Measurements from ENCODE around the gene HOXC10. TPM values are rescaled to one million over a fixed set of nuclear protein-coding genes. Genes with fewer than 3 reads are reported as not detected.

HOXC10 gene
- total and polyA plus RNA-seq, 10 of the 15 experiments (the other 5 are each of a cell fraction or from before 2014, with no cell fraction given) = 0.59 TPM; not detected in 9

- TF ChIP-seq MEF2A (IDR thresholded peaks at IDR 0.05; ENCODE audit: insufficient read depth, low read depth, low read length) = 0 out of 2 replicates have a peak, but pooled peaks have one; percentile 29
- TF ChIP-seq NRF1 (conservative IDR thresholded peaks at IDR 0.05; ENCODE audit: low read depth, low read length) = no peak
- TF ChIP-seq MYB (IDR thresholded peaks at IDR 0.05; ENCODE audit: borderline replicate concordance, low read depth, low read length) = no peak
- peak; percentile 76 for TF ChIP-seq MLLT1 (IDR thresholded peaks at IDR 0.05)
- TF ChIP-seq E2F8 (IDR thresholded peaks at IDR 0.05; ENCODE audit: low read depth, partially characterized antibody) = peak; percentile 56
- TF ChIP-seq KDM1A (IDR thresholded peaks at IDR 0.05; ENCODE audit: borderline replicate concordance) = no peak
- no peak for TF ChIP-seq KAT2A (conservative IDR thresholded peaks at IDR 0.05; ENCODE audit: control insufficient read depth, low read depth, low read length)
- TF ChIP-seq CREM (IDR thresholded peaks at IDR 0.05; ENCODE audit: low read depth) = no peak
- peak; percentile 39; the same call in 1 of the 2 replicates for TF ChIP-seq ATF7 (IDR thresholded peaks at IDR 0.05; ENCODE audit: low read depth)
- TF ChIP-seq TAF1 (IDR thresholded peaks at IDR 0.05; ENCODE audit: borderline replicate concordance, low read depth, low read length) = no peak
- TF ChIP-seq CBFB (IDR thresholded peaks at IDR 0.05; ENCODE audit: low read depth) = no peak
- 0 out of 2 replicates have a peak, but pooled peaks have one; percentile 51 for TF ChIP-seq RB1 (IDR thresholded peaks at IDR 0.05; ENCODE audit: borderline replicate concordance)
- TF ChIP-seq TARDBP (IDR thresholded peaks at IDR 0.05; ENCODE audit: borderline replicate concordance) = 0 out of 2 replicates have a peak, but pooled peaks have one; percentile 36
- peak; percentile 64; the same call in 1 of the 2 replicates for TF ChIP-seq RELB (IDR thresholded peaks at IDR 0.05; ENCODE audit: low read depth)
- no peak for TF ChIP-seq ZBTB33 (IDR thresholded peaks at IDR 0.05)
- no peak for TF ChIP-seq SPI1 (IDR thresholded peaks at IDR 0.05; ENCODE audit: borderline replicate concordance, insufficient read depth, low read depth, low read length)
- no peak for TF ChIP-seq NFIC (IDR thresholded peaks at IDR 0.05; ENCODE audit: low read depth, low read length)
- no peak for TF ChIP-seq NKRF (conservative IDR thresholded peaks at IDR 0.05)
- TF ChIP-seq PML (IDR thresholded peaks at IDR 0.05; ENCODE audit: low read length) = no peak
- 0 out of 2 replicates have a peak, but pooled peaks have one; percentile 20 for TF ChIP-seq STAT1 (conservative IDR thresholded peaks at IDR 0.05)
- TF ChIP-seq NR2F1 (conservative IDR thresholded peaks at IDR 0.05) = no peak
Measured at GRCh38 chr12:54032627-54033100, 47.7 kb downstream of the HOXC10 start, which contains the start of gene HOXC5 (continued).
